Keratinocyte (primary cell): ENCODE data around the gene DNASE1L3. TPM values are rescaled to one million over a fixed set of nuclear protein-coding genes. Genes with fewer than 3 reads are reported as not detected.

ENCODE experiments used
- DNase-seq: peaks from one replicate; pipeline ENCODE4 v3.0.0-alpha.2; 2011; ENCODE audit warnings: low read depth, missing footprints, low spot score
- FAIRE-seq: peaks from 2 replicates; lab custom pipeline; 2011; peaks lifted over from hg19 to GRCh38; lab: Jason Lieb, UNC
- H2AFZ ChIP-seq: 2 replicates; pipeline ENCODE4 v1.6.0; 2012; ENCODE audit warnings: low read length, control low read depth, inconsistent platforms; ENCODE audit not compliant: control insufficient read depth
- H3K27ac ChIP-seq: 2 replicates; pipeline ENCODE4 v1.5.1; 2011; ENCODE audit warnings: low read length; ENCODE audit not compliant: control insufficient read depth, insufficient read depth
- H3K27me3 ChIP-seq: 3 replicates; pipeline ENCODE4 v1.6.0; 2011; ENCODE audit warnings: low read length; ENCODE audit not compliant: control insufficient read depth, insufficient read depth; ENCODE audit errors: extremely low read depth
- H3K36me3 ChIP-seq, 2 experiments: 2 replicates in 1 of 2; 3 replicates in 1 of 2; pipeline ENCODE4 v1.5.1; 2011; ENCODE audit warnings: low read length in 2 of 2, mild to moderate bottlenecking in 1 of 2; ENCODE audit not compliant: control insufficient read depth in 2 of 2, insufficient read depth in 2 of 2; ENCODE audit errors: extremely low read depth in 1 of 2
- H3K4me1 ChIP-seq: 3 replicates; pipeline ENCODE4 v1.5.1; 2011; ENCODE audit warnings: low read length; ENCODE audit not compliant: control insufficient read depth, insufficient read depth; ENCODE audit errors: extremely low read depth
- H3K4me2 ChIP-seq: 3 replicates; pipeline ENCODE4 v1.6.0; 2011; ENCODE audit warnings: low read depth, low read length; ENCODE audit not compliant: control insufficient read depth, insufficient read depth; ENCODE audit errors: extremely low read depth
- H3K4me3 ChIP-seq, 3 experiments: fragments of 200-600 bp in 1 of 3; sonication (generic) in 1 of 3; 2 replicates in 2 of 3; 3 replicates in 1 of 3; pipeline ENCODE4 v1.5.1; 2011 to 2016; ENCODE audit warnings: low read length in 3 of 3, mild to moderate bottlenecking in 3 of 3, control low read depth in 2 of 3, inconsistent platforms in 1 of 3, low read depth in 1 of 3, mixed read lengths in 1 of 3, mixed run types in 1 of 3, moderate library complexity in 1 of 3; ENCODE audit not compliant: control insufficient read depth in 2 of 3, insufficient read depth in 2 of 3; ENCODE audit errors: extremely low read depth in 1 of 3
- H3K79me2 ChIP-seq: 2 replicates; pipeline ENCODE4 v1.6.0; 2012; ENCODE audit warnings: low read length; ENCODE audit not compliant: control insufficient read depth, insufficient read depth
- H3K9ac ChIP-seq: 3 replicates; pipeline ENCODE4 v1.6.0; 2011; ENCODE audit warnings: low read length; ENCODE audit not compliant: control insufficient read depth, insufficient read depth; ENCODE audit errors: extremely low read depth
- H3K9me1 ChIP-seq: 3 replicates; pipeline ENCODE4 v1.6.0; 2011; ENCODE audit warnings: low read length; ENCODE audit not compliant: control insufficient read depth, insufficient read depth; ENCODE audit errors: extremely low read depth
- H3K9me3 ChIP-seq: 2 replicates; pipeline ENCODE4 v1.5.1; 2012; ENCODE audit warnings: low read depth, low read length; ENCODE audit not compliant: control insufficient read depth
- H4K20me1 ChIP-seq: 3 replicates; pipeline ENCODE4 v1.6.0; 2011; ENCODE audit warnings: low read length; ENCODE audit not compliant: control insufficient read depth, insufficient read depth; ENCODE audit errors: extremely low read depth
- EZH2 ChIP-seq: IDR thresholded peaks from one replicate; pipeline ENCODE4 v1.6.1; 2012; ENCODE audit warnings: inconsistent platforms, mild to moderate bottlenecking, low read length, moderate library complexity
- dilution Hi-C: fragments of 300-500 bp; cut with MboI; formaldehyde crosslinking; loops from one replicate; pipeline ENCODE4 v1.7.0; 2020; ENCODE audit warnings: low sequenced_read_pairs; ENCODE audit not compliant: extremely low pct_ligation_motif_present
- polyA plus RNA-seq, 5 experiments: library from polyadenylated mRNA; depleted of rRNA in 3 of 5; stranded (reverse) in 3 of 5; stranded (forward) in 1 of 5; unstranded in 1 of 5; fragments of >200 nt; gene quantifications; 1 replicate in 1 of 5; 2 replicates in 3 of 5; 3 replicates in 1 of 5; pipeline versions ENCODE4 v1.2.1 to v1.2.3, GENCODE V29; 2011 to 2012; ENCODE audit warnings: missing spikeins in 2 of 5, low read depth in 1 of 5, low replicate concordance in 1 of 5
- TF ChIP-seq, protein P1 (sequence below), 3 experiments: IDR thresholded peaks in 1 of 3; conservative IDR thresholded peaks in 1 of 3; optimal IDR thresholded peaks in 1 of 3; 2 replicates in 2 of 3; 3 replicates in 1 of 3; pipeline versions ENCODE3 to v1.5.1; 2011; ENCODE audit warnings: low read length in 3 of 3, mild to moderate bottlenecking in 3 of 3, moderate library complexity in 2 of 3, control low read depth in 1 of 3, inconsistent platforms in 1 of 3; ENCODE audit not compliant: insufficient read depth in 2 of 3; ENCODE audit errors: extremely low read depth in 1 of 3

DNASE1L3 gene
- polyA plus RNA-seq, 1 donor (not counting 4 experiments of a cell fraction or from before 2014, with no cell fraction given) = 1.9 TPM

DNA sequence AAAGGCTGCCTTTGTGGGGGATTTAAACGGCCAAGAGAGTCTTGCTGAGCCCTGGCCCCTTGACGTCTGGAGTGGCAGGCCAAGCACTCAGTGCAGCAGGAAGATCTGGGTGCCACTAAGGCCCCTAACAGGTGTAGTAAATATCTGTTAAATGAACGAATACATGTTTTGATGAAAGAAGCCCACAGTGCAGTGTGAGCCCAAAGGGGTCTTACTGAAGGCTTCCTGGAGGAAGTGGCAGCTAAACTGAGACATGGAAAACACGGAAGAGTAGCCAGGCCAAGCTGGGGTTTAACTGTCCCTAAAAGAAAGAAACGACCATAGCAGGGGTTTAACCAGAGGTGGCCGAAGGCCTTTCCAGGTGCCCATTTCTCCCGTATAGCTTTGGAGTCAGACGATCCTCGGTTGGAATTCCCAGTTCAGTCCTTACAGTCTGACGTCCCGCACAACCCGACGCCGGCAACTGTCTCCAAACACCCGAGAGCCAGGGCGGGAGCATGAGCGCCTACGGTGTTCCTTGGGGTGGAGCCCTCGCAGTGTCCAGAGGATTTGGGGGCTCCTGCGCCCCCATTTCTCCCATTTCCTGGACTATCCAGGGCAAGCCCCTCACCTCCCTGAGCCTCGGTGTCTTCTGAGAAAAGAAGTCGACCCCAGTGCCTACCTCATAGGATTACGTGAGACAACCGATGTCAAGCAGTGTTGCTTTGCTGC is 25.9 kb upstream of the DNASE1L3 start:
- H3K4me1 ChIP-seq = peaks cover 29% of the 10 kb centered on the region
- TF ChIP-seq EZH2 = no peak
- TF ChIP-seq, protein P1, sequence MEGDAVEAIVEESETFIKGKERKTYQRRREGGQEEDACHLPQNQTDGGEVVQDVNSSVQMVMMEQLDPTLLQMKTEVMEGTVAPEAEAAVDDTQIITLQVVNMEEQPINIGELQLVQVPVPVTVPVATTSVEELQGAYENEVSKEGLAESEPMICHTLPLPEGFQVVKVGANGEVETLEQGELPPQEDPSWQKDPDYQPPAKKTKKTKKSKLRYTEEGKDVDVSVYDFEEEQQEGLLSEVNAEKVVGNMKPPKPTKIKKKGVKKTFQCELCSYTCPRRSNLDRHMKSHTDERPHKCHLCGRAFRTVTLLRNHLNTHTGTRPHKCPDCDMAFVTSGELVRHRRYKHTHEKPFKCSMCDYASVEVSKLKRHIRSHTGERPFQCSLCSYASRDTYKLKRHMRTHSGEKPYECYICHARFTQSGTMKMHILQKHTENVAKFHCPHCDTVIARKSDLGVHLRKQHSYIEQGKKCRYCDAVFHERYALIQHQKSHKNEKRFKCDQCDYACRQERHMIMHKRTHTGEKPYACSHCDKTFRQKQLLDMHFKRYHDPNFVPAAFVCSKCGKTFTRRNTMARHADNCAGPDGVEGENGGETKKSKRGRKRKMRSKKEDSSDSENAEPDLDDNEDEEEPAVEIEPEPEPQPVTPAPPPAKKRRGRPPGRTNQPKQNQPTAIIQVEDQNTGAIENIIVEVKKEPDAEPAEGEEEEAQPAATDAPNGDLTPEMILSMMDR (optimal IDR thresholded peaks at IDR 0.05 in 1 of 3, IDR thresholded peaks at IDR 0.05 in 1 of 3, conservative IDR thresholded peaks at IDR 0.05 in 1 of 3; ENCODE audit: extremely low read depth in 1 of 3, insufficient read depth in 2 of 3, low read length in 3 of 3) = no peak
- FAIRE-seq = peak; percentile 29
- H3K4me3 ChIP-seq = peak overlapping the region; percentile 71 to 93 (median 74)
- no peak for DNase-seq
- H3K27me3 ChIP-seq = no peaks in the 10 kb centered on the region
- no peaks in the 10 kb centered on the region for H3K36me3 ChIP-seq
- peak overlapping the region; percentile 75 for H3K9ac ChIP-seq
- H3K4me2 ChIP-seq = peak overlapping the region; percentile 84
- dilution Hi-C loops = no loop called here
- H2AFZ ChIP-seq = peak overlapping the region; percentile 93
- H3K9me3 ChIP-seq = no peaks in the 10 kb centered on the region
- H3K79me2 ChIP-seq = peaks cover 7% of the 10 kb centered on the region
- H4K20me1 ChIP-seq = no peaks in the 10 kb centered on the region
- H3K9me1 ChIP-seq = no peaks in the 10 kb centered on the region
- H3K27ac ChIP-seq = peak overlapping the region; percentile 59

DNA sequence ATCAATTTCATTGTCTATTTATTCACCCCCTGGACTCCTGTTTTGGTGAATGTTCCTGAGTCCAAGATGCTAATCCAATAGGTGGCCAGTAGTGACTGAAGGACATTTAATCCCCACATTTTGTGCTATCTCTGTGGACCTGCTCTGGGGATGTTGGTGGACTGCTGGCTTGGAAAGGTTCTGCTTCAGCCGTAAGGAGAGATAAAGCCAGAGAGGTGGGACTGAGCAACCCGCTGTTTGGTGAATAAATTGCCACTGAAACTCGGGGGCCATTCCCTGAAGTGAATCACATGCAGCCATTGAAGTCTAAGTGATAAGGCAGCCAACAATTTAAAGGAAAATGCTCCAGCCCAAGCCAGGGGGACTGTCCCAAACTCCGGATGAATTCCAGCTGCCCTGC is 25.2 kb upstream of the DNASE1L3 start:
- H3K27me3 ChIP-seq = no peaks in the 10 kb centered on the region
- no peak overlapping the region for H2AFZ ChIP-seq
- no peaks in the 10 kb centered on the region for H4K20me1 ChIP-seq
- no peak overlapping the region for H3K27ac ChIP-seq
- H3K79me2 ChIP-seq = peaks cover 7% of the 10 kb centered on the region
- no peak overlapping the region for H3K4me2 ChIP-seq
- TF ChIP-seq, protein P1 (optimal IDR thresholded peaks at IDR 0.05 in 1 of 3, IDR thresholded peaks at IDR 0.05 in 1 of 3, conservative IDR thresholded peaks at IDR 0.05 in 1 of 3; ENCODE audit: extremely low read depth in 1 of 3, insufficient read depth in 2 of 3, low read length in 3 of 3) = no peak
- TF ChIP-seq EZH2 = no peak
- peaks cover 23% of the 10 kb centered on the region for H3K4me1 ChIP-seq
- H3K9me1 ChIP-seq = no peaks in the 10 kb centered on the region
- no peak overlapping the region for H3K4me3 ChIP-seq
- H3K36me3 ChIP-seq = no peaks in the 10 kb centered on the region
- H3K9ac ChIP-seq = no peak overlapping the region
- DNase-seq = no peak
- no peaks in the 10 kb centered on the region for H3K9me3 ChIP-seq
- dilution Hi-C loops = no loop called here
- no peak for FAIRE-seq
